Kidney glomerular epithelial cell (primary cell): ENCODE data around the gene LCOR.
A peak's percentile ranks its signal among the peaks of the same experiment; 100 is the strongest.
"Not testable (repeated sequence)": the region's sequence is repeated elsewhere in the genome, so short reads cannot be mapped to it uniquely, and the experiment has no call there.

Experiments used
- DNase-seq: peaks from one replicate; lab custom pipeline; 2025; lab: John Stamatoyannopoulos, UW

Gene LCOR

DNA sequence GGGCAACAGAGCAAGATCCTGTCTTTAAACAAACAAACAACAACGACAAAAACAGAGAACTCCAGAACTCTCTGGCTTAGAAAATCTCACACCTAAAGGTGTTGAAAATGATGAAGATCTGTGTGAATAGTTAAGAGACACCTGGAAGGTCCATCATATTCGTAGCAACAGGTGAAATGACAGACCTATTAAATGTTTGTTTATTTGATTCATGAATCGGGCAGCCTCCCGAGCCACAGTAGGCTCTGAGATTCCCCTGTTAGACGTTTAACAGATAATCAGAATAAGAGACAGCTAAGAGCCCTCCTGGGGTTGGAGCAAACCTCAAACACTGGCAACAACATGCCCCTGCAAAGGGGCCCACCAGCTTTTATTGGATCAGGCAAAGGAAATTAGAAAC is 103.7 kb downstream of the LCOR start:
- no peak for DNase-seq

DNA sequence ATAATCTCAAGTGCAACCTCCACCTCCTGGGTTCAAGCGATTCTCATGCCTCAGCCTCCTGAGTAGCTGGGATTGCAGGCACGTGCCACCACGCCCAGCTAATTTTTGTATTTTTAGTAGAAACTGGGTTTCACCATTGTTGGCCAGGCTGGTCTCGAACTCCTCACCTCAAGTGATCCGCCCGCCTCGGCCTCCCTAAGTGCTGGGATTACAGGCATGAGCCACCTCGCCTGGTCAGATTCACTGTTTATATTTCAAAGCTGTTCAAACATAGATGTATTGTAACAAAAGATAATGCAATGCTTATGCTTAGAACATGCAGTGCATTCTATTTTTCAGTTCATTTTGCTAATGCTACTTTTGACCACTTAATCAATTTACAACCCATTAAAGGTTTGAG is 111.1 kb downstream of the LCOR start:
- DNase-seq: not testable (repeated sequence)

DNA sequence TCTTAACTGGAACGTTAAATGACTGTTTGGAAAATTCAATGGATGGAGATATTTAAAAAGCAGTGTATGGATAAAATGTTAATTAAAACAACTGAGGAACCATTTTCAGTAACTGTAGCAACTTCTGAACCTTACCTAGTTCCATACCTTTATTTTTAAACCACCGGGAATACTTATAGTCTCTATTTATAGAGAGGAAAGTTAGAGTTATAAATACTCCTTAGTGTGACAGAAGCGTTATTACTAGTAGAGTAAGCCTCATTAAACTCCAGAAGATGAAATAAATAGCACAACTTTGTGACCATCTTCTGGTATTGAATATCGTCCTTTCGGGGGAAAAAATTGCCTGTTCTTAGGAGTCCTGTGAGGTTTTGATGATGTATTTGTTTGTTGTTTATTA is 114.9 kb downstream of the LCOR start:
- DNase-seq: no peak

DNA sequence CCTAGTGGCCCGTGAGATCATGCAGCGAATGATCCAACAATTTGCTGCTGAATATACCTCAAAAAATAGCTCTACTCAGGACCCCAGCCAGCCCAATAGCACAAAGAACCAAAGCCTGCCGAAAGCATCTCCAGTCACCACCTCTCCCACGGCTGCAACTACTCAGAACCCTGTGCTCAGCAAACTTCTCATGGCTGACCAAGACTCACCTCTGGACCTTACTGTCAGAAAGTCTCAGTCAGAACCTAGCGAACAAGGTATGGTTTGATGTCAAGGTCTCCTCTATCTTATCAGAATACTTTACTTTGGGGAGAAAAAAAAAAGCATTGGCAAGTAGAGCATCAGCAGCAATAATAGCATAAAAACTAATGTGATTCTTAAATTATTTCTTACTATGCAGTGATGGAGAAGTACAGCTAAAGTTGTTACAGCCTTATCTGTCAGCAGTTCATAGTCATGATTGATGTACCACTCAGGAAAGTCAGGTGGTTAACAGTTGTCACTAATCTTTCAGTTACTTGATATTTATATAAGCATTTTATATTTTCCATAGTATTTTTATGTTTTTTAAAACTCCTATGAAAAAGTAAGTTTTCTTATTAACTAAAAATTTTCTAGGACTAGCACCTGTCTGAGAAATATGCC is 117.1 kb downstream of the LCOR start:
- DNase-seq: no peak

DNA sequence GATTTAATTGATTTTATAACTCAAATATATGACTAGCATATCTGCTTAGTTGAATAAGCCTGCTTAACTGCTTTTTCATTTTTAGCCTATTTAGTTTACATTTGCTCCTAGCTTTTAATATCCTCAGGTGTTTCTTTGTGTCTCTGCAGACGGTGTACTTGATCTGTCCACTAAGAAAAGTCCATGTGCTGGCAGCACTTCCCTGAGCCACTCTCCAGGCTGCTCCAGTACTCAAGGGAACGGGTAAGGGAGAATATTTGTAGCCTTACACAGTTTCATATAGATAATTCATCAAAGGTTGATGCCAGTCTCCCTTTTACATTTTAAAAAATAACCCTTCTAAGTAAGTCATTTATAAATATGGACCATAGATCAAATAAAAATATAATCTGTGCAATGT is 119.9 kb downstream of the LCOR start:
- no peak for DNase-seq

DNA sequence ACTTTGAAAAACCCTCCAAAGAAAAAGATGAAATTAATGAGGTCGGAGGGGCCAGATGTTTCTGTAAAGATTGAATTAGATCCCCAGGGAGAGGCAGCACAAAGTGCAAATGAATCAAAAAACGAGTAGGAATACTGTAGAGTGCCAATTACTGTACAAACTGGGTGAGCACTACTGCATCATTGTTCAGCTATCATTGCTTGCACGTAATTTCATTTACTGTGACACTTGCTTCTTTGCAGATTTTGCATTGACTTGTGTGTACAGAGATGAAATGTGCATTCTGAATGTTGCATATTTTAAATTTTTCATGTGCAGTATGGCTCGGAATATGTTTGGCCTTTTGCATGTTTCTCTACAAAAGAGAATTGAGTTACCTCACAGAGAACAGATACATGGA is 123.7 kb downstream of the LCOR start:
- no peak for DNase-seq

DNA sequence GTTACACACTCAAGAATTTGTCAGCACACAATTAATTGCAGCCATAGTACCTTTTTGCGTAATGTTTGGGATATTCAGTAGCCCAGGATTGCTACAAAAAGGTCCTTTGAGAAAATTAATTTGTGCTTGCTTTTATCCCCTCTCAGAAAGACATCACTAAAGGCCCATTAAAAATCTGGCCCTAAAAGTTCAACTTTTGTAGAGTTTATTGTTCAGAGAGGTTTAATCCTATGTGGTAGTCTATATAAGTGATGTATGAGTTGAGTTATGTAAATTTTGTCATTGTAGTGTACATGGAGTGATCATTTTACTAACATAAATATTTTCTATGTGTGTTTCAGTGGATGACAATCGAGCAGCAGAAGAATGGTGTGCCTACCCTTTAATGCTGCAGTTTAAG is 126.0 kb downstream of the LCOR start:
- DNase-seq: no peak

DNA sequence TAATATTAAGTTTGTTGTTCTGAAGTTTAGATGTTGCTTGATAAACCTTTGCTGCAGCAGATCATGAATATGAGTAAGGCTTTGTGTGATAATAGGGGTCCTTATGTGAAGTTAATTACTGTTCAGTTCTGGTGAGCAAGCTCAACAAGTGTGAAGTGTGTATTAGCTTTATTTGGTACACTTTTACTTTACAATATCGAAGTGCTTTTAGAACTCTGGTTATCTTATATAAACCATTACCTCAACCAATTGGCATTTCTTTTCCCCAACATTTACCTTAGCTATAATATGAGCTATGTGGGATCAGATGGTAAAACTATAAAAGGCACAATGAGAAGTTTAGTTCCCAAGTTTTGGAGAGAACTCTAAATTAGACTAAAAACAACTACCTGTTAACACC is 127.6 kb downstream of the LCOR start:
- DNase-seq: no peak

DNA sequence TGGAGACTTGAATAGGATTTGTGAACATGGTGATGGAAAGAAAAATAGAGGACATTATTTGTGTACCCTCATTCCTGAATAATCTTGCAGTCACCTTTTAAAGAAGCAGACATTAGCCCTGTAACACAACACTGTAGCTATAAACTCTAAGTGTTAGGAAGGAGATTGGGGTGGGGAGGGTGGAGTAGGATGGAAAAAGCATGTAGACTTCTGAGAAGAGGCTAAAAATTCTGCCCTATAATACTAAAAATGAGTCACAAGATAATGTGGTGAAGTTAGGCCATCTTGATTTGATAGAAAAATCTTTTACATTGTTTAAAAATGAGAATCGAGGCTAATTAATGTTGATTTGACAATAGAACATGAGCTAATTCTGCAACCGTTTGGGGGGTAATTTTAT is 128.8 kb downstream of the LCOR start:
- DNase-seq: no peak

DNA sequence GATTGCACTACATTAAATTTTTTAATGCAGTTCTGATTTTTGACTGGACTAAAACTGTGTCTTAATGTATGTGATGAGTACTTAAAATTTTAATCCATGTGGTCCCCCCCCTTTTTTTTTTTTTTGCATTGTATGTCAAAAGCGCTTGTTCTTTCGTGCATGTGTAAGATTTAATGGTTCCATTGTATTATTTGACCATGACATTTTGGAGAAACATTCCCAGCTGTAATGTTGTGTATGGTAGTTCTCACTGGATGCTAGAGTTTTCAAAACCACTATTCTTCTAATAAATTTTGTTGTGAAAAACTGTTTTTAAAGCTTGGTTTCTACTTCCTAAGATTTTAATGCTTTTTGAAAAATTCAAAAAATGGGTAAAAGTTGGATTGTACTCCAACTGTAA is 132.0 kb downstream of the LCOR start:
- DNase-seq: no peak

DNA sequence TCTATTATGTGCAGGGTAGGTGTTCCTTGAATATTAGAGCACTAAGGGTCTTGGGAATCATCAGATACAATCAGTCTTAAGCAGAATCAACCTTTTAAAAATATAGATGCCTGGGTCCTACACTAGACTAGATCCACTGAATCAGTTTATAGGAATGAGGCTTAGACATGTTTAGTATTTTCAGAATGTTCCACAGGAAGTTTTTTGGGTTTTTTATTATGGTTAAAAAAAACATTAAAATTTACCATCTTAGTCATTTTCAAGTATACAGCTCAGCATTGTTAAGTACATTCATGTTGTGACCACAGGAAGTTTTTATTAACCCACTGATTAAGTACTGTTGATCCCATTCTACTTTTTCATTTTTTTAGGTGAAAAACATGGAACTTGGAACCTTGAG is 135.7 kb downstream of the LCOR start:
- DNase-seq: no peak

DNA sequence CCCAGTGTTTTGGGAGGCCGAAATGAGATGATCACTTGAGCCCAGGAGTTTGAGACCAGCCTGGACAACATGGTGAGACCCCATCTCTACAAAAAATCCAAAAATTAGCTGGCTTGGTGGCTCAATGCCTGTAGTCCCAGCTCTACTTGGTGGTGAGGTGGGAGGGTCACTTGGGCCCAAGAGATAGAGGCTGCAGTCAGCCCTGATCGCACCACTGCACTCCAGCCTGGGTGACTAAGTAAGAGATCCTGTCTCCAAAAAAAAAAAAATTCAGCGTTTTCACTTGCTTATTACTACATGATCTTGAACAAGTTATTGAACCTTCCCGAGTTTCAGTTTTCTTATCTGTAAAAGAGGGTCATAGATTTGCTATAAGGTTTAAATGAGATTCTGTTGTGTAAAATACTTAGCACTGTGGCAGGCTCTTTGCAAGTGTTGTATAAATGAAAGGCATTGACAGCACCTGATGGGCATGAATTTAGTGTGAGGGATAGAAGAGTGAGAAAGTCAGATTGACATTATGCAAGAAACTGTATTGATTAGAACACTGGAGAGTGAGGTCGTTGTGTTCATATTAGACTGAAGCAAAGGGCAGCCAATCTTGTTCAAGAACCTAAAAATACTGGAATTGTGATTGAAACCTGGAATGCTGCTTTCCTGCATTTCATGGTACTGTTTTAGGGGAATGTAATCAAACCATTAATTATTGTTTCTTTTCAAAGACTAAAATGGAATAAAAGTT is 136.8 kb downstream of the LCOR start:
- DNase-seq: peak; percentile 31

DNA sequence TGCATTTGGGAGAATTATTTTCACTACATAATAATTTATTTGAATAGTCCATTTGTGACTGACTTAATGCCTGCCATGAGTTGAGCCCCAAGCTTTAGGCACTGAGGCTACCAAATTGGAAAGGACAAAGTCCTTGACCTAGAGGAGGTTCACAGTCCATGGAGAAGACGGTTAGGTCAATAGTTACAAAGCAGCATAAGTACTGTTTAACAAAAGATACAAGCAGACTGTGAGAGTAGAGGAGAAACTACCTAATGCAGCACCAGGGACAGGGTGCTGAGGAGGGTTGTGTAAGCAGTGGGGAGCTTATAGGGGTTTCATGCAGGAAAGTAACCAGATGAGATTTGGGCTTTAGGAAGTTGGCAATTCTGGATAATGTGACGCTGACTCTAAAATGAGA is 139.2 kb downstream of the LCOR start:
- no peak for DNase-seq

DNA sequence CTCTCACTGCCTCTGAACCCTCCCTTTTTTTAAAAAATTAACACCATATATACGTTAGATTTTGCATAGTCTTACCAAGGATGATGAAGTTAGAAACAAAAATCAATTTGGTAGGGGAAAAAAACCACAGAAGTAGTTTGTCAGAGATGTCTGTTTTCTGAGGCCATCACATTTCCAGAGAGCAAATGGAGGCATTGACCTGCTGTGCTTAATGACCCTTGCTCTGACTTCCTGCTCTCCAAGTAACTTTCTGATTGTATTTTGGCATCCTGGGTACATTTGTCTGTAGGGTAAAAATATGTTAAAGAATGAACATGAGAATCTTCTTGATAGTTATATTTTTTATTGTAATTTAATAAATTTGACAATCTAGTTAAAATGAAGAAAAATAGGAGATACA is 140.2 kb downstream of the LCOR start:
- peak; percentile 11 for DNase-seq

DNA sequence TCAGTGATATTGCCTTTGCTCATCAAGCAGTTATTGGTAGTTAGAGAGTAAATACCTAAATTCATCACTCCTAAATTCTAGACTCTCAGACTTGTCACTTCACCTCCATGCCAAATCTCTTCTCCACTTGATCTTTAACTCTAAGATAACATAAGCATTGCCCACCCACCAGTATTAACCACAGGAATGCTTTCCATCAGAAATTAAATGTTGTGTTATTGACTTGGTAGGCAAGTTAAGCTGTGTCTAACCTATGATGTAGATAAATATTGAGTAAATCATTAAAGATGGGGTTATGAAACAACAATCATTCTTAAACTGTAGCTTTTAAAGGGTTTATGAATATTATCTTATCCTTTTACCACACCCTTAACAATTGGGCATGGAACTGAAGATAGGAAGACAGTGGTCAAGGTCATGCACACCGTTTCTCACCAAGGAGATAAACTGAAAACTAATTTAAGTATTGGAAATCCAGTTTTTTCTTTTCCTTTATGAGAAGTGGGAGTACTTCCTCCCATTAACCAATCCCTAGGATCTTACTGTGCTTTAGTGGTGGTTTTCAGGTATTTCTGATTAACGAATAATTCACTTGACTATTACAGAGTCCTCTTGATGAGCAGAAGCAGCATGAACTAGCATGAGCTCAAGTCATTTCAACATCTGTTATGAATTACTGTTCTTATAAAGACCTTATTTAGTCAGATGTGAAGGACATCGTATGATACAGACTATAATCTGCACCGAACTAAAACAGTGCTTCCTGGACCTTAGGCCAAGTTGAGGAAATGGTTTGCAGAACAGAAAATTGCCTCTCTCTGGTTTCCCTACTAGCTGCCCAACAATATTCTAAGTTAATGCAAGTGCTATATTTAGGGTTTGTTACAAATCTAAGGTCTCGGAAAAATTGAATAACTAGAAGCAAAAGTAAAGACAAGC is 142.0 kb downstream of the LCOR start:
- DNase-seq: peak; percentile 47

DNA sequence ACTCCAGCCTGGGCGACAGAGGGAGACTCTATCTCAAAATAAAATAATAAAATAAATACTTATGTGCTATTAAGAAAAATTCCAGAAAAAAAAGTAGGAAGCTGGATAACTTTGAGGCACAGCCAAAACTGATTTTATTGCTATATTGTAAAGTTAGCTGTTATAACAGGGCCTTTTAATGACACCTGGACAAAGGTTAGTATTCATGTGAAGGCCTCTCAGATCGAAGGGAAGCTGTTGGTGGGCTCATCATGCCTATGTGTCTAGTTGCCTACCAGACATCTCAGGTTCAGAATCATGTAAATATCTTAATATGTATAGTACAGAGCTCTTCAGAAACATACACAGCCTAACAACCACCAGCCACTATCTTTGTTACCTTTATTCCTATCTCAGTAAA is 143.0 kb downstream of the LCOR start:
- no peak for DNase-seq

DNA sequence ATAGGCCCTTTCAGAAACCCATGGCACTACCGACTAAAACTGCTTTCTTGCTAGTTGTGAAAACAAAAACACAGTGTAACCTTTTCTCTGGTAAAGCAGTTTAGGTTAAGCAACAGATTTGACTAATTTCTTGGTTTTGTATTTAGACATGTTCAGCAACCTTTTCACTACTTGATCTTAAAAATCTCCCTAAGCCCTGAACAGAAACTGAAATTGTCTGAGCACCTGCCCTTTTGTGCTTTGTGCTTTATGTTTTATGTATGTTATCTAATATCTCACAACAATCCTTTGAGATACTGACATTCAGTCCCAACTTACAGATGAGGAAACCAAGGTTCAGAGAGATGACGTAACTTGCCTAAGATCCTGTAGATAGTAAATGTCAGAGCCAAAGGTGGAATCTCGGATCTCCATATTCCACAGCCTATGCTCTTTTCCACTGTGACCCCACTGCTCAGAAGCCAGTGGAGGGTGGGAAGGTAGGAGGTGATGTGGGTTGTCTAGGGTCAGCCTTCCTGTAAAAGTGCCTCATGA is 146.6 kb downstream of the LCOR start:
- DNase-seq: no peak

DNA sequence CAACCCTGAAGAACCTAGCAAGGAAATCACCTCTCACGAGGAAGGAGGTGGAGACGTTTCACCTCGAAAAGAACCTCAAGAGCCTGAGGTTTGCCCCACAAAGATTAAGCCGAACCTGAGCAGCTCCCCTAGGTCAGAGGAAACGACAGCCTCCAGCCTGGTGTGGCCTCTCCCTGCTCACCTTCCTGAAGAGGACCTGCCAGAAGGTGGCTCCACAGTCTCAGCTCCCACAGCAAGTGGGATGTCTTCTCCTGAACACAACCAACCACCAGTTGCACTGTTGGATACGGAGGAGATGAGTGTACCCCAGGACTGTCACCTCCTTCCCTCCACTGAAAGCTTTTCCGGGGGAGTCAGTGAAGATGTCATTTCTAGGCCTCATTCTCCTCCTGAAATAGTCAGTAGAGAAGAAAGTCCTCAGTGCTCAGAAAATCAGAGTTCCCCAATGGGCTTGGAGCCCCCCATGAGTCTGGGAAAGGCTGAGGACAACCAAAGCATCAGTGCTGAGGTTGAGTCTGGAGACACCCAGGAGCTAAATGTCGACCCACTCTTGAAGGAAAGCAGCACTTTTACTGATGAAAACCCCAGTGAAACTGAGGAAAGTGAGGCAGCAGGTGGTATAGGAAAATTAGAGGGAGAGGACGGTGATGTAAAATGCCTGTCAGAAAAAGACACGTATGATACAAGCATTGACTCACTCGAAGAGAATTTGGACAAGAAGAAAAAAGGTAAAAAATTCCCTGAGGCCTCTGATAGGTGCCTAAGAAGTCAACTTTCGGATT is 150.2 kb downstream of the LCOR start:
- DNase-seq: no peak

DNA sequence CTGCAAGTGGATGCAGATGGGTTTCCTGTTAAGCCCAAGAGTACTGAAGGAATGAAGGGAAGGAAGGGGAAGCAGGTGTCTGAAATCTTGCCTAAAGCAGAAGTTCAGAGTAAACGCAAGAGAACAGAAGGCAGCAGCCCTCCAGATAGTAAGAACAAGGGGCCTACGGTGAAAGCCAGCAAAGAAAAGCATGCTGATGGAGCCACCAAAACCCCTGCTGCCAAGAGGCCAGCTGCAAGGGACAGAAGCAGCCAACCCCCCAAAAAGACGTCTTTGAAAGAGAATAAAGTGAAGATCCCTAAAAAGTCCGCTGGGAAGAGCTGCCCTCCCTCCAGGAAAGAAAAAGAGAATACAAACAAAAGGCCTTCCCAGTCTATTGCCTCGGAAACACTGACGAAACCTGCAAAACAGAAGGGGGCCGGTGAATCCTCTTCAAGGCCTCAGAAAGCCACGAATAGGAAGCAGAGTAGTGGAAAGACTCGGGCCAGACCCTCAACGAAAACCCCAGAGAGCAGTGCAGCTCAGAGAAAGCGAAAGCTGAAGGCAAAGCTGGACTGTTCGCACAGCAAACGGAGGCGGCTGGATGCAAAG is 152.5 kb downstream of the LCOR start:
- DNase-seq: no peak

DNA sequence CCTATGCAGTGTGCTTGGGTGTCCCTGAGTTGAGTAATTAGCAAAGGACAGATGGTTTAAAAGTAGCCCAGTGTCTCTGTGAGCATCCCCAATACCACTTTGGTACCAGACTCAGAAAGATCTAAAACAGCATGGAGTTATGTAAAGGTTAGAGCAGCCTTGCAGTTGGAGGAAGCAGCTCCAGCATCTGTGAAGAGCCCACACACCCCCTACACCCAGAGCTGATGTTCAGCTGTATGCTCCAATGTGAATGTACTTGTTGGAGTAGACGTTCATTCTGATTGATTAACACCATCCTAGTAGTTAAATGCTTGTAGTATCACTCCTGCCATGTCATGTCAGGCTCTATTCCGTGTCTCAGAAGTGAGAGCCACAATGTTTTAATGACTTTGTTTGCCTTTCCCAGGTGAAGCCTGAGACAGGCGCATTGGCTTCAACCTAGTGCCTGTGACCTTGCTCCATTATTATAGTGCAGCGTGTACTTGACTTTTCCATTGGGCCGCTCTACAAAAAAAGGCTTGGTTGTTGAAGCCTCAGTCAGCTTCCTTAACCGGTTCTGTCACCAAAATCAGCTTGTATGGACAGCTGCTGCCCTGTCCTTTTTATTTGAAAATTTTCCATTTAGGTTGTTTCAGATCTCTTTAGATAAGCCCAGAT is 154.2 kb downstream of the LCOR start:
- DNase-seq: no peak
